Measurements from ENCODE around the gene CMBL.
"Not testable (repeated sequence)": the region's sequence is repeated elsewhere in the genome, so short reads cannot be mapped to it uniquely, and the experiment has no call there.

The CMBL gene

DNA sequence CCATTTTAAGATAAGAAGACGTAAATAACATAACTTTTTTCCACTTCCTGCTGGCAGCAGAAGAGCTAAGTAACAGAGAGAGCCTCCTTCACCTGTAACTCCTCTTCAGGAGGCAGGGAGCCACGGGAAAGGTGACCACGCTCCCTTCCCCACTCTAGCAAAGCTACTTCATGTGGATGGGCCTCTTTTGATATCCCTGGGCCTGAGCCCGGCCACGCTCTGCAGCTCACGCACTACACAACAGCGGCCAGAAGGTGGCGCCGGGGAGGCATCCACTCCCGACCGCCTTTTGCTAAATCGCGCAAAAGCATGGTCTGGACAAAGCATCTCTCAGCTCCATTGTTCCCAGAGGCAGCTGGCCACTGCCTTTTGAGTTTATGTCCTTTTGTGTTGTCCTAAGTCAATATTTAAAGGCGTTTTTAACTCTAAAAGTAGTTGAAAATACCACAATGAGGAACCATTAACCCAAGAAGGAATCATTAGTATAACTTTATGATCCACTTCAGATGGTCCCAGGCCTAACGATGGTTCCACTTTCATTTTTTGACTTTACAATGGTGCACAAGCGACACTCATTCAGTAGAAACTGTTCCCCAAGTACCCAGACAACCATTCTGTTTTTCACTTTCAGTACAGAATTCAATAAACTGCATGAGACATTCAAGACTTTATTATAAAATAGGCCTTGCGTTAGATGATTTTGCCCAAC is 23.6 kb downstream of the CMBL start:
- peak; percentile 94 to 96 for DNase-seq

- DNase-seq: no peak
Observed at GRCh38 chr5:10279925-10280720, 27.6 kb downstream of the CMBL start.

GRCh38 chr5:10279328-10279727 is 28.4 kb downstream of the CMBL start:
- DNase-seq: no peak

GRCh38 chr5:10278658-10279279 is 28.9 kb downstream of the CMBL start:
- no peak for DNase-seq

DNA sequence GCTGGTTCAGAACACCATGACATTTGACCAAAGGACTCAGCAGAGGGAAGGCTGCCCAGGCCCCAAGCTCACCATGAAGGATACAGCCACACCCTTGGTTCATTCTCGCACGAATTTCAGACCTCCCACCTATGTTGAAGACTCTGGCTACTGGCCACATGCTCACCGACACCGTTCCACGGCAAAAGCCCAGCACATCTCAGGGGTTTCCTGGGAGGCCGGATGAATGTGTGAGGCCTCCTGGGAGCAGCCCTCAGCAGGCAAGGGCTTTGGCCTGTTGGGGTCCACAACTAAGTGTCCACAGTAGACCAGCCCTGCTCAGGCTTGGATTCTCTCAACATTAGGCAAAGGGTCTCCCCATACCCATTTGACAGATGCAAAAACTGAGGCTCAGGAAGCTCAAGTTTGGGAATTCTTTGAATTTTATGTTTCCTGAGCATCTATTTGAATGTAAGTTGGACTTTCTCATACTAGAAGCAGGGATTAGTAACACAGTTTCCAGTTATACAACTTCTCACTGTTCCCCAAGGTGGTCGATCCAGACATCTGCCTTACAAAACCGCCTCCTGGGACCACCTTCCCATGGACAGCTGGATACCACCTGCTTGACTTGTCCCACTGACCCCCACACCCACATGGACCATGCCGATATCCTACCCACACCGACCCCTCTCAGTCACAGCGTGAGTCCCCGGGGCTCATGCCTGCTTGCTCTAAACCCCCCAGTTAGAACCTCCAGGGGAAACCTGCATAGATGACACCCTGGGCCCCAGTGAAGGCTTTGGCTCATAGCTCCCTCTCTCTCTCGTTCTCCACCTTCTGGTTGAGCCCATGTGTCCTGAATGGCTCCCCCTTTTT is 29.7 kb downstream of the CMBL start:
- no peak for DNase-seq

DNA sequence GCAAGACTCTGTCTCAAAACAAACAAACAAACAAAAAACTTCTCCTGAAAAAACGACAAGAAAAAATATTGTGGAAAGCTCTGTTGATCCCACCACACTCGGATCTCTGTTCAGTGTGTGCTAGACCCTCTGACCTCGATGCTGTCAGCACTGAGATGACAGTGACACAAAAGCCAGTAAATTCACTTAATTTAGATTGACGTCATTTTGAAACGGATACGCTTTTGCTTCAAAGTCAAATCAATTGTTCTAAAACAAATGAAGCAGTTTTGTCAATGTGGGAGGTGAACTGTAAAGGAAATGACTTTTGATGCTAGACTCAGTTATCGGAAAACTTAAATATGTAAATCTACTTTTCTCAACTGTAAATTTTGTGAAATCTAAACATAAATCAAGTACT is 31.0 kb downstream of the CMBL start:
- DNase-seq: no peak

DNA sequence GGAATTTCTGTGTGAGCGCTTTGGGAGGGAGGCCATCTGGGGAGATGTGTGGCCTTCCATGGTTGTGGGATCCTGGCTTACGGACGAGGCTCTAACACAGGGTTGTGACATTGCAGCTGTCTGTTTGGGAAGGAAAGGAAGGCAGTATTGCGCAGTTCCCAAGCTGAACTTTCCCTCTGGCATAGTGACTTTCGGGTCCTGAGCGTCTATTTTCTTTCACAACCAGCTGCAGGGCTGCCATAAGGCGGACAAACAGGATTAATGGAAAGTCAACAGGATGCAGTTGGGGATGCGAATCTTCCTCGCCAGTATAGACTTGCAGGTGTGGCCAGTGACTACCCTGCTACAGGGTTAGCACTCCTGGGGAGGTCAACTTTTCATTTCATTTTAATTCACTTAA is 31.7 kb downstream of the CMBL start:
- no peak for DNase-seq

DNA sequence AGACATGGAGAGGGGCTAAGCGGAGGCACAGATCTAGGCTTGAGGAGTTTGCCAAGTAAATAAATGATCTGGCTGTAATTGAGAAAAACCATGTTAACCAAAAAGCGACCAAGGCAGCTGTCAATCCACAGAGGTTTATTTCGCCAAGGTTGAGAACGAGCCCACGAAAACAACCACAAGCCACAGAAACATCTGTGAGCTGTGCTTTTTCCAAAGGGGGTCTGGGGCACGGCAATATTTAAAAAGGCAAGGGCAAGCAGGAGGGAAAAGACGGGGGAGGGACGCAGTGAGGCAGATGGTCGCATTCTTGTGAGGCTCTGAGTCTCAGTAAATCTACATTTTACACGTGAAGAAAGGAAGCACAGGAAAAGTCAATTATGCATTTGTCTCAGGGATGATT is 32.2 kb downstream of the CMBL start:
- no peak for DNase-seq

- DNase-seq: not testable (repeated sequence)
Observed at GRCh38 chr5:10272875-10273209, 34.9 kb downstream of the CMBL start.

- no peak for DNase-seq
Observed at GRCh38 chr5:10272053-10272874, 35.4 kb downstream of the CMBL start.

DNA sequence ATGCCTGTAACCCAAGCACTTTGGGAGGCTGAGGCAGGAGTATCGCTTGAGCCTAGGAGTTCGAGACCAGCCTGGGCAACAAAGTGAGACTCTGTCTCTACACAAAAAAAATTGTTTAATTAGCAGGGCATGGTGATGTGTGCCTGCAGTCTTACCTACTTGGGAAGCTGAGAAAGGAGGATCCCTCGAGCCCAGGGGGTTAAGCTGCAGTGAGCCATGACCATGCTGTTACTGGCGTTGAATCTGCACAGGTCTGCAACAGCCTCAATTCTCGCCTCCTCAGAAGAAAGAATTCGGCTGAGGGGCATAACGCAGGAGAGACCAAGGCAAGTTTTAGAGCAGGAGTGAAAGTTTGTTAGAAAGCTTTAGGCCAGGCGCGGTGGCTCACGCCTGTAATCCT is 39.6 kb downstream of the CMBL start:
- DNase-seq: no peak

GRCh38 chr5:10266839-10267238 is 40.9 kb downstream of the CMBL start:
- no peak for DNase-seq

DNA sequence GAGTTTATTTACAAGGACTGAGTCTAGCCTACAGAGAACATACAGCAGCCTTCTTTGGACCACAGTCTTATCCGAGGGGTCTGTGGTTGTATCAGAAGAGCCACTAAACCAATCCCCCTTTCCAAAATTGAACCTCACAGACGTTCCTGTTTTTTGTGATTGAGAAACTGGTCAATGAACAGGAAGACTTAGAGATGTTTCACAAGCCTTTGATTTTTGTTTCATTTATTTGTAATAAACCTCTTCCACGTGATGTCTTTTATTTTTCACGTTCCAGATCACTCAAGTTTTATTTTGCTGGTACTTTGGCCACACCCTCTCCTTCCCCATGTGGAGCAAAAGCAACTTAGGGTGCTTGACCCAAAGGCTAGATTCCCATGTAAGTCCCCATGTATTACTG is 41.6 kb downstream of the CMBL start:
- DNase-seq: no peak

GRCh38 chr5:10265245-10266109 is 42.2 kb downstream of the CMBL start:
- no peak for DNase-seq

DNA sequence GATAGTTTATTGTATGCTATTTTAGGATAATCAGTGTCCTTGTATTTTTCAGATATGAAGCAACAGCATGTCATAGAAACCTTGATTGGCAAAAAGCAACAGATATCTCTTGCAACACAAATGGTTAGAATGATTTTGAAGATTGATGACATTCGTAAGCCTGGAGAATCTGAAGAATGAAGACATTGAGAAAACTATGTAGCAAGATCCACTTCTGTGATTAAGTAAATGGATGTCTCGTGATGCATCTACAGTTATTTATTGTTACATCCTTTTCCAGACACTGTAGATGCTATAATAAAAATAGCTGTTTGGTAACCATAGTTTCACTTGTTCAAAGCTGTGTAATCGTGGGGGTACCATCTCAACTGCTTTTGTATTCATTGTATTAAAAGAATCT is 43.1 kb downstream of the CMBL start:
- no peak for DNase-seq

DNA sequence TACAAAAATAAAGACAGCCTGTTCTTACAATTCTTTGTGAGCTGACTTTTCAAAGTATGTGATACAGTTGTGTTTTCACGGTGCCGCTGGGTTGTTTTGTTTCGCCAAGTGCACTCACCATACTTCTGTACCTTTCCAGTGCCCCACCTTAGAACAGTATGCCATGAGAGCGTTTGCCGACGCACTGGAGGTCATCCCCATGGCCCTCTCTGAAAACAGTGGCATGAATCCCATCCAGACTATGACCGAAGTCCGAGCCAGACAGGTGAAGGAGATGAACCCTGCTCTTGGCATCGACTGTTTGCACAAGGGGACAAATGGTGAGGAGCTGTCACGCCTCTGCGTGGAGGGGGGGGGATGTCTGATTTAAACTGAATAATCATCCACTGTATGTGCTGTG is 44.7 kb downstream of the CMBL start:
- DNase-seq: no peak

- no peak for DNase-seq
Observed at GRCh38 chr5:10262121-10262774, 45.5 kb downstream of the CMBL start.

GRCh38 chr5:10261065-10261464 is 46.6 kb downstream of the CMBL start:
- DNase-seq: no peak

DNA sequence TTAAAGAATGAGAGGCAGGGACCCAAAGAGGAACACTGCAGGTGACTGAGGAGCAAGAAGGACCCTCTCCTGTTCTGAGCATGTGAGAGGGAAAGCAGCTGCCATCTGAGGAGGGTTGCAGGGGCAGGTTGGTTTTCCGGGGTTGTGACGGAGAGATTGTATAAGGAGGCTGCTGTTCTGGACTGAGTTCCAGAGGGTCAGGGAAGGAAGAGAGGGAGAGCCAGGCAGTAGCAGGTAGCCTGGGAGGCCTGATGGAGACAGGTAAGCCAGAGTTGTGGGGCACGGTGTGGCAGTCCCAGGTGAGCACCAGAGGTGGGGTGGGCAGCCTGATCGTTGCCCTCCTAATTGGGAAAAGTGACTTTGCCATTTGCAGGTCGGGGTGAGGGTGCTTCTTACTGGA is 47.8 kb downstream of the CMBL start:
- DNase-seq: no peak

DNA sequence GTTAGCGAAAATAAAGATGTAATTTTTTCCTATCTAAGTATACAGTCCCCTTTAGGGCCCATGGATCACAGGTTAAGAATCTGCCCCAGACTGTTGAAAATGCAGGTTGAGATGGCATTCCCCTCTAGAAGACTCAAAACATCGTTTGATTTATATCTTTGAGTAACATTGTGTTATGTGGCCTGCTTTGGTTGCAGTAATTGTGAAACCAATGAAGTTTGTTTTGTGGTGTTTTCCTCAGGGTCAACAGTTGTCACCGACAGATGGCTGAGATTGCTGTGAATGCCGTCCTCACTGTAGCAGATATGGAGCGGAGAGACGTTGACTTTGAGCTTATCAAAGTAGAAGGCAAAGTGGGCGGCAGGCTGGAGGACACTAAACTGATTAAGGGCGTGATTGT is 49.8 kb downstream of the CMBL start:
- DNase-seq: no peak

- DNase-seq: no peak
Observed at GRCh38 chr5:10254686-10255085, 53.0 kb downstream of the CMBL start.

Measured in NCI-H1930 (cell line).